Fibroblast of skin of left quadriceps (primary cell): Measurements from ENCODE around the gene TMEM132C.
A peak's percentile ranks its signal among the peaks of the same experiment; 100 is the strongest.

ENCODE experiments used
- DNase-seq, 2 experiments: peaks; one replicate each; pipeline ENCODE4 v3.0.0-alpha.2; 2013; ENCODE audit warnings: low read depth in 2 of 2

The TMEM132C gene

DNA sequence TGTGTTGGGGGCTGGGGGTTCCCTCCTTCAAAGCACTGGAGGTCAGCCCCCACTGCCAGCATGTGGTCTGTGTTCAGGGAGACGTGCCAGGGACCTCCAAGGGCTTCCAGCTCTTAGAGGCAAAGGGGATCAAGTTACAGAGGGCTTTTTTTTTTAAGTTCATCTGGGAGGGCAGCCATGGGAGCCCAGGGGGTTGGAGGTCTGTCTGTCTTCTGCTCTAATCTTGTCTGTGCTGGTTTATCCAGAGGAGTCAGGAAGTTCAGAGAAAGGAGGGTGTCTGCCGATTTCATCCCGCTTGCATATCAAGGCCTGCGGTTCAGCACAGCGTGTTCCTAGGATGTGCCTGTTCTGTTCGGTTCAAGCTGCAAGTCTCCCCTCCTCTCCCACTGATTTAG, 72.2 kb downstream of the TMEM132C start:
- DNase-seq: no peak

DNA sequence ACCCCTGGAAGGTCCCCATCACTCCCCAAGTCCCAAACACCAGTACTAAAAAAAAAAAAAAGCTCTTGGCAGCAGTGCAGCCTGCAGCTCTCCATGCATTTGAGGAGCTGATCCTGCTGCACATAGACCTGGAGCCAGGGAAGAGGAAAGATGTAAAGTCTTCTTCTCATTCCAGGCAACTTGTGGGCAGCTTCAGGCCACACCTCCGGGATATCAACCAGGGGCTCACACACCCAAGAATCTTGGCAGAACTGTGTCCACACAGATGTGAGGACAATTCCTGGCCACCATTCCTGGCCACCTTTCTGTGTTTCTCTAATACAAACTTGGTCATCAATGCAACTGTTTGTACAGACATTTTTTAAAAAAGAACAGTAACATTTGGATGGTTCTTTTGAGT, 72.7 kb downstream of the TMEM132C start:
- no peak for DNase-seq

DNA sequence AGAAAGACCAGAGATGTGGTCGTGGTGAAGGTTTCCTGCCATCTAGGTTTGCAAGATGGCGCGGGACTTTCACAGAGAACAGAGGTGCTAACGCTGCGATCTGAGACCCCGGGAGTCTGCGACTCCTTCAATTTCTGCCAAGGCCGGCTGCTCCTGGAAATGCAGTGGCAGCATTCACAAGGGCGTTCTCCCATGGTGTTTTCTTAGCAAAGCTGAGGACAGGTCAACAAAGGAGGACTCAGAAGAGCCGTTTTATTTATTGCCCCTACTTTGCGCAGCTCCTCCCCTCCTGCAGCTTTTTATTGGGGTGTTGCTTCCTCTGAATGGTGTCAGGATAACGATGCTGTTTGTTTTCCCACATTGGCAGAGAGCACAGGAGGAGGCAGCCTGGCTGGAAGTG, 86.3 kb downstream of the TMEM132C start:
- DNase-seq: no peak

DNA sequence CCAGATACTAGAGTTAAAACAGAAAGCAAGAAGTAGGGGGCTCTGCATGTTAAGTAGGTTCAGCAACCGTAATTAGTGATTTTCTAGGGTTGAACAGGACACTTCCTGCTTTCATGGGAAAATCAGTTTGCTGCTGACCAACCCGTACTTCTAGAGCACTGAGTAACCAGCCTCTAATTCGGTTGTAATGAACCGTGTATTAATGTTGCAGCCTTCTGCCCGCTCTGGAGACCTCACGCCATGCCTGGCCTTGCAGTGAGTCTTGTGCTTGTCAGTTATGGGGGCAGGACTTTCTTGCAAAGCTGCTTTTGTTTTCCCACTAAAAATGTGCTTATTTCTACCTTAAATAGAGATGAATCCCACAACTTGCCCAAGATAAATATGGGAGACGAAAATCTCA, 89.6 kb downstream of the TMEM132C start:
- no peak for DNase-seq

DNA sequence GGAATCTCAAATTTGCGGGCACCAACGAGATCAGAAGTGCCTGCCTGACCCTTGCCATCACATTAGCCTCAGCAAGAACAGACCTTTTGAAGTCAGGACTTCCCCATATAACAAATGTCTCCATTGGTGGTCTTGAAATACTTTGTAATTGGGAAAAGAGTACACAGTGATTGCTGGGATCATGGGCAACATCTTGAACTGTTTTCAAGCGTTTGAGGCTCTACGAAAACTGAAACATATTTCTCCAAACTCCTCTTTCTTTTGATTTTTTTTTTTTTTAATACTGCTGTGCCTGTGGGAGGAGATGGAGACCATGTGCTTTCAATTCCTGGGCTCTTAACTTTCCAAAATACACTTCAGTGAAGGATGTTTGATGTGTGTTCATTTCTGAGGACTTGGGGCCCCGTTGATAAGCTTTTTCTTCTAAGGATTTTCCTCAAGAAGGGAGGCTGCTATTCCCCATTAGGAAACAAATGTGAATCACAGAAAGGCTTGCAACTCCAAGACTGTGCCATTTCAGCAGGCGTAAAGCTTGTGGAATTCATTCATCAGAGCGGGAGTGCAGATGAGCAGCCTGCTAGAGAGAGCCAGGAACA, 94.5 kb downstream of the TMEM132C start:
- DNase-seq: no peak

DNA sequence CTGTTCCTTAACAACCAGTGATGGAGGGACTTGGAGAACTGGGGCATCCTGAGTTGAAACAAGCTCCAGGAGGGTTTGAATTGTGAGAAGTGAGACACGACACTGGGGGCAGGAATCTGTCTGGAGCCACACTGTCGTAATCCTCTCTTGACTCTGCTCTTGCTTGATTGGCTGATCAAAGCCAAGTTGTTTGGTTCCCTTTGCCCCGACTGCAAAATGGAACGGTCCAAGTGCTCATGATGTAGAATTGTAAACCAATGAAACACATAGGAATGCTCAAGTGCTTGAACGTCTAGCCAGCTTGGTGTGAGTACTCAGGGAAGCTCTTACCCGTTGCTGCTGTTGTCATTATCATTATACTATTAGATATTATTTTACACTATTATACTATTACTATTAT, 98.1 kb downstream of the TMEM132C start:
- no peak for DNase-seq

DNA sequence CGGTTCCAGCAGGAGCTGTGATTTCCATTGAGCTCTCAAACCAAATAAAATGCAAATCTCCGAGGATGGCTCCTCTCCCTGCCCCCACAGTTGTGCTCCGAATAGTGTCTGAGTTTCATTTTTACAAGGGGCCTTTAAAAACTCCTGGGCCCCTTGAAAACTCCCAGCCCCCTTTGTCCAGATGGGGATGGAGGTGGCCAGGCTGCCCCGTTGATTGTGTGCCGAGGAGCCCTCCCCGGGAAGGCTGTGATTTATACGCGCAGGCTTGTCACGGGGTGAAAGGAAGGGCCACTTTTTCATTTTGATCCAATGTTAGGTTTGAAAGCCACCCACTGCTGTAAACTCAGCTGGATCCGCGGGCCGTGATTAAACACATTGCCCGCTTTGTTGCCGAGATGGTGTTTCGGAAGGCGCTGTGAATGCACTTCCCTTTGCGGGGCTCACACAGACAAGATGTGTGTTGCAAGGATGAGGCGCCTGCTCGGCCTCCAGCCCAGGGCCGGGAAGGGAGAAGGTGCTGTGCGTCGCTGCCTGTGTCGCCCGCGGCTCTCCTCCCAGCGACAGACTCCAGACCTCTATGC, 98.8 kb downstream of the TMEM132C start:
- DNase-seq: peak in 1 of 2 experiments; percentile 4

DNA sequence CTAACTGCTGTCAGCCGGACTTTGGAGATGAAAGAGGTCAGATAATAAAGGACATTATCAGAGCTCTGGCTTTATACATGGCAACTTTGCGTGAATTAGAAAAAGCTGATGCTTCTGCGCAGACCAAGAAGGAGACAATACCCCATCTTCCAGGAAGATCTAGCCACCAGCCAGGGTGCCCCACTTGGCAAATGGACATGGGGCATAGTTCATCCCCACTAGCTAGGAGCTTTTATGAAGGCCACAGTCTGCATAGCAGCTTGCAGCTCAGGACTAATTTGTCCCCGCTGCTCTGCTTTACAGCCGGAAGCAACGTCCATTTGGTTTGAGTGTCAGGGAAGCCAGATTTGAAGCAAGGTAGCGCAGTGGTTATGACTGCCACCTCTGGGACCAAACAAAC, 101.0 kb downstream of the TMEM132C start:
- DNase-seq: no peak

DNA sequence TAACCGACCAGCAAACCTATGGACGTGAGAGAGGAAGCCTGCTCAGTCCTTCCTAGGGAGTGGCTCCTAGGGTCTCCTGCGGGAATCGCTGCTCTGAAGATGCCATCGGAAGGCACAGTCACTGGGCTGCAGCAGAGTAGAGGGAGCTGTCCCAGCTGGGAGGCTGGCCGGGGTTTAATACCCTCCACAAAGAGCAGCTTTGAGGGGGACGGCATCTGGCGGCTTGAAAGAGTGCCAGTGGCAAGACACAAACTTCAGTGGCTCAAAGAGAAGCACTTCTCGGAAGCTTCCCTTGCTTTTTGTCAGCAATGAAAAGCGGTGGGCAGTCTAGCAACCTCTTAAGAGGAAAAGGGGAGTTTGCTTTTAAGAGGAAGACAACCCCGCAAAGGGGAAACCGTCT, 114.6 kb downstream of the TMEM132C start:
- no peak for DNase-seq

DNA sequence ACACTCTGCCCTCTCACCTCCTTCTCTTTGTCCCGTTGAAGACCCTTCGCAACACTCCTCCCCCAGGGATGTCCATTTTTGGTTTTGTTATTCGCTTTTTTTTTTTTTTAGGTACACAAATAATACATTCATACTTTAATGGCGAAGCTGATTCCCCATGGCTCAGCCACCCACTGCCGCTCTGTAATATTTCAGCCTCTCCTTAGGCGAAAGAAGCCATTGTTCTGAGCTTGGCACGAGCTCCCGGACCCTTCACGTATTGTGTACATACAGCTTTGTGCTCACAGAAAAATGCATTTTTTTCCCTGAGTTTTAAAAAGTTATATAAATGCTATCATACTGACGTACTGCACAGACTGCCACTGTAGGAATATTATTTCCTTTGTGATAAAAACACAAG, 115.0 kb downstream of the TMEM132C start:
- no peak for DNase-seq

DNA sequence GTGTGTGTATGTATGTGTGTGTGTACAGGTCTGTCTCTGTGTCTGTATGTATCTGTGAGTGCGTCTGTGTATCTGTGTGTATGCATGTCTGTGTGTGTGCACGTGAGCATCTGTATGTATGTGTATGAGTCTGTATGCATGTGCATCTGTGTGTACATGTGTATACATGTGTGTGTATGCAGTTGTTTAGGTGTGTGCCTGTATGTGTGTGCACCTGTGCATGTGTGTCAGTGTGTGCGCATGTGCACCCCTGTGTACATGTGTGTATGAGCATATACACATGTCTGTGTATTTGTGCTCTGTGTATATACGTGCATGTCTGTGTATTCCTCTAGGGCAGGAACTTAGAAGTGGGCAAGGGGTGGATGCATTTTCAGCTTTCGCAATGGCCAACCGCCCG, 116.0 kb downstream of the TMEM132C start:
- DNase-seq: no peak

DNA sequence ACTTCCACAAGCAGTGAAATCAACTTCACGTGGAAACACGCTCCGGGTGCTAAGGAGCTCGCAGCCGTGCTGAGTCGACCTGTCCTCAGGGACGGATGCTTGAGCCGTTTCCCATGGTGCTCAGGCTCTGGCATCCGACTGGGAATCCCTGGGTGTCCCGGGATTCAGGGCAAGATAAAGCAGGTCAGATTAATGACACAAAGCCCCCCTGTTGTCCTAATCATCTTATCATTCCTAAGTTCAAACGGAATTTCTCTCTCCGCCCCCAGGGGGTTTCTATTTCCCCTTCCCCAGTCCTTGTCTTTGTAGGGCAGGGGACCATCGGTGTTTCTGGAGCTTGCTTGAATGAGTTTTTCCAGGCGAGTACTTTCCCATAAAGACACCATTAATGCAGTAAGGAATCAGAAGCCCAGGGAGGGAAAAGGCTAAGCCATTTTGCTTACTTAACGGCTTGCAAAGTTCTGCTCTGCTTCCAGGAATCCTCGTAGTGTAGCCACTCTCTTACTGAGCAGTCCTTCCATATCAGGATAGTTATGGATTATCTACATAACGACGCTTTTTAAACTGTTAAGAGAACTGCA, 116.5 kb downstream of the TMEM132C start:
- no peak for DNase-seq

DNA sequence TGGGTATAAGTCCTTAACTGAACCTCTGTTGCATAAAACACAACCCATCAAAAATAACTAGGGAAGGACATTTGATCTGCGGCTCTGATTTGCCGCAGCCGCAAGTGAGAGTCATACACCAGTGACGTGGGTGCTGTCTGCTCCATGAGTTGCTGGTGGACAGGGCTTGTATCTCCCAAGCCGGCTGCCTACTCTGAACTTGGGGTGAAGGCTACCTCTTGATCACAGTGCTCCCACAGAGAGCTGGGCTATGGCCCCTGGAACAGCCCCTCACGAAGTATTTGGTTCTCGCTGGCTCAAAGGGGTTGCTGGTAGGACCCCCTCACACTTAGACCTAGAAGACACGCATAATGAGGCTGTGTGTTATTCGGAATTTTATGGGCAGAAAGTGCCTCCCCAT, 118.8 kb downstream of the TMEM132C start:
- no peak for DNase-seq

DNA sequence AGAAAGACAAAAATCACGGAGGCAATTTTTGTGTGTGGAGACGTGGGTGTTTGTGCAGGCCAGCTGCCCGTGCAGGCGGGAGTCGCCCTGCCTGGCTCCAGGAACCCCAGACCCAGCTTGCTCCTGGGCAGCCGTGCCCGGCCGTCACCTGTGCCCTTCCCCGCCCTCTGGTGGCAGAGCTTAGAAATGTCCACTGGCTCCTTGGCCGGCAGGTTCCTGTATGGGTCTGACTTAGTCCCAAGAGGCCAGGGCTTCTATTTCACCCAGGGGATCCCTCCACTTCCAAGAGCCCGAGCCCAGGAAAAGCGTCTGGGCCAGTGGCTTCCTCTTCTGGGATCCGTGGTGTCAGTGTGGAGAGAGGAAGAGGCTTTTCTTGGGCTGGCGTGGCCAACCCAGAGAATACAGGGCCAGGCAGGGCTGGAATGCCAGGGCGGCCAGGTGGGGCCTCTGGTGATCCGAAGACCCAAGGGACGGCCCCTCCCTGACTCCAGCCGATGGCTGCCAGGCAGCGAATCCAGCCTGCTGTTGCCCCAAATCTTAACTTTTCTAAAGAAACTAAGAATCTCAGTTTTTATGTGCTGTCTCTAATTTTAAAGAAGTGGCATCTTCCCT, 120.9 kb downstream of the TMEM132C start:
- no peak for DNase-seq

DNA sequence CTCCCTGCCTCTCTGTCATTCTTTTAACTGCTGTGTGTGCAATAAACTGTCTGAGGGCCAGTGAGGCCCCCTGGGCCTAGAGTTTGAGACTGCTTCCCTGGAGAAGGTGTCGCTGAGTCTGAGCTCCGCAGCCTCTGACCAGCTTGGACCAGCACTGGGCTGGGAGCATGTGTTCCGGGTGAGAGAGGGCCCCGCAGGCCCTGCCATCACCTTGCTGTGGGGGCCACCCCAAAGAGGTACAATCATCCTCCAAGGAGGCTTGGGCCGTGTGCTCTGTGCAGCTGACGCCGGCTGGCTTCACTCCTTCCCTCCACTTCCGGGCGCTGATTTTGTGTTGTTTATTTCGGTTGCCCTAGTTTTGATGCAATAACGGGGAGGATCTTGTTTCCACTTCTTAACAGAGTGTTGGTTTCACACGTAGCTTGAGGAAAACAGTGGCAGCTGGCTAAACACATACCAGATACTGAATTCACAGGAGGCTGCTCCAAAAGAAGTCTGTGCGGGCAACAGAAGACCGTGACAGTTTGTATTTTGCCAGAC, 121.6 kb downstream of the TMEM132C start:
- DNase-seq: no peak

DNA sequence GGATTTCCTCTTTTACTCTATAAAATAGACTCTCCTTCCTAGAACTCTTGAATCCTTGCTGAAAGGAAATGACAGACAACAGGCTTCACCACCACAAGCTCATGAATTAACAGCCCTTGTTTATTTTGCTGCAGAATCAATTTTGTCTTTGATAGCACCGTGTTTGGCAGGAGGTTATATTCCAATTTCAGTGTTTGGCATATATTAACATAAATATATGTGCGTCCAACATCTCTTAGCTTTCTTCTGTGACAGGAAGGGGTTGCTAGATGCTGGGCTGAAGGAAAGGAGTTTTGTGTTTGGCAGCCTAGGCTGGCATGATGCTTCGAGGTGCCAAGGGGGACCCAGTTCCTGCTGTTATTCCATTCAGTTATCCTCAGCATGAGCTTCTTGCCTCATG, 126.4 kb downstream of the TMEM132C start:
- DNase-seq: no peak

DNA sequence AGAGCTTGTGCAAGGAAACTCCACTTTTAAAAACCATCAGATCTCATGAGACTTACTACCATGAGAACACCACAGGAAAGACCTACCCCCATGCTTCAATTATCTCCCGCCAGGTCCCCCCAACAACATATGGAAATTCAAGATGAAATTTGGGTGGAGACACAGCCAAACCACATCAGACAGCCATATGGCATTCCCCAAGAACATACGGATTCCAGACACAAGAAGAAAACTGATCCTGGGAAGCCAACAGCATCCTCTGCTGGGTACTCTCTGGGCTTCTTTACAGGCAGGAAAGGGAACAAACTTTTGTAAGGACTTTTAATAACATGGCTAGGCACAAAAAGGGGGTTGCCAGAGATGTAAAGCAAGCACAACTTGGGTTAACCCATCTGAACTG, 127.2 kb downstream of the TMEM132C start:
- no peak for DNase-seq

DNA sequence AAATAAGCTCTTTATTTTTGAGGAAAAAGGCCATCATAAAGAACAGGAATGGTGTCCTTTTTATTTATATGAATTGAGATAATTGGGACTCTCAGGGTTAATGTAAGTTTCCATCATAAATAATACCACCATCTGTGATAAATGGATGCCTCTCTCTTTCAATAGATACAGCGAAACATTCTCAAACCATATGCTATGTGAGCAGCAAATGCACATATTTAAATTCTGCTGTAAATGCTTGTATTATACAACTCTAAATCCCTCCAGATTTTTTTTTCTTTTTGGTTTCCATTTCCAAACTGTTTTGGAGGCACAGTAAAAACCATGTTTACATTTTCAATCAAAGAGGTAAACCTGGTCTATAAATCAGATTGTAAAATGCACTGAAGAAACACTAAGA, 132.3 kb downstream of the TMEM132C start:
- no peak for DNase-seq

DNA sequence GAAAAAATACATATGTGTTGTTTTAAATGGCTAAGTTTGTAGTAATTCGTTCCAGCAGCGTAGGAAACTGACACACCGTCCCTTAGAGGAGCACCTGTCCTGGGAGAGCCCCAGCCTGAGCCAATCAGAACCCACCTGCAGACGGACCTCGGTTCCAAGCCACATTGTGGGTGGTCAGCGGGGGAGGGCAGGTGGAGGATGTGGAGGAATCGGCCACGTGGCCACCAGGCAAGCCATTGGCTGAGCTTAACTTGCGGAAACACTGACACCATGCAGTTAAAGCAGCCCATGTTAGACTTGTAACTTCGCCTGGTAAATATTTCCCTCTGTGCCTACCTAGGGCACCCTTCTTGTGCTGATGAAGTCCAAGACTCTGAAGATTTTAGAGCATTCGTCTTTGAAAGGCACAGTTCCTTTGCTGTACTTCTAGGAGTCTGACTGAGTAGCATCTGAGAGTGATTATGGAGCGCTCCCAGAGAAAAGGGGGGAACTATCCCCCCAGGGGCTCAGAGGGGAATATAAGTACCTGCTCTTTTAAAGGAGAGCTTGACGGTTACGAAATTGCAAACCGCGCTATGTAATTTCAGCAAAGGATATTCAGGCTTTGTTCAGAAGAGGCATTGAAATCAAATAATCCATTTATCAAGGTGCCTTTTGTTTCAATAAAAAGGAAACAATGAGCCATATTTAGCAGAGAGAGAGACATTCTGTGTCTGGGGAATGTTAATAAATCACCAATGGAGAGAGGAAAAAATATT, 135.7 kb downstream of the TMEM132C start:
- no peak for DNase-seq

DNA sequence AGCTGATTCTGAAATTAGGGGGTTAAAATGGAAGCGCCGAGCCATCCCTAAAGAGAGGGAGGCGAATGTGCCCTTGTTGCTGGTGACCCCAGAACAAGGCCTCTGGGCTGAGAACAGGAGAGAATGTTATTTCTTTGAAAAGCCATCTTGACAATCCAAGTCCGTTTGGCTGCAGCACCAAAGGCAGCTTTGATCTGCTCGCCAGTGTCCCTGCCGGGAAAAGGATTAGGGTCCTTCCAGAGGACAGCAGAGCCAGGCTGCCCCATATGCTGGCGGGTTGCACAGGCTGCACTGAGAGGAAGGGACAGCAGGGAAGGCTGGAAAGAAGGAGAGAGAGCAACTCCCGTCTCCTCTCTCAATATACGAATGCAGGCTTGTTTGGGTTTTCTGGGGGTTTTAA, 141.7 kb downstream of the TMEM132C start:
- no peak for DNase-seq

DNA sequence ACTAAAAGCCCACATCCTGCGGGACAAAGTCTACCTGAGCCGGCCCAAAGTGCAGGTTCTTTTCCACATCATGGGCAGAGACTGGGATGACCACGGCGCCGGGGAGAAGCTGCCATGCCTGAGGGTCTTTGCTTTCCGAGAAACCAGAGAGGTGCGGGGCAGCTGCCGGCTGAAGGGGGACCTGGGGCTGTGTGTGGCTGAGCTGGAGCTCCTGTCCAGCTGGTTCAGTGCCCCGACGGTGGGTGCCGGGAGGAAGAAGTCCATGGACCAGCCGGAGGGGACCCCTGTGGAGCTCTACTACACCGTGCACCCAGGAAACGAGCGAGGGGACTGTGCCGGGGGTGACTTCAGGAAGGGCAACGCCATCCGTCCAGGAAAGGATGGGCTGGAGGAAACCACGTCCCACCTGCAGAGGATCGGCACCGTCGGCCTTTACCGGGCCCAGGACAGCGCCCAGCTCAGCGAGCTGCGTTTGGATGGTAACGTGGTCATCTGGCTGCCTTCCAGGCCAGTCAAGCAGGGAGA, 148.1 kb downstream of the TMEM132C start:
- DNase-seq: no peak

DNA sequence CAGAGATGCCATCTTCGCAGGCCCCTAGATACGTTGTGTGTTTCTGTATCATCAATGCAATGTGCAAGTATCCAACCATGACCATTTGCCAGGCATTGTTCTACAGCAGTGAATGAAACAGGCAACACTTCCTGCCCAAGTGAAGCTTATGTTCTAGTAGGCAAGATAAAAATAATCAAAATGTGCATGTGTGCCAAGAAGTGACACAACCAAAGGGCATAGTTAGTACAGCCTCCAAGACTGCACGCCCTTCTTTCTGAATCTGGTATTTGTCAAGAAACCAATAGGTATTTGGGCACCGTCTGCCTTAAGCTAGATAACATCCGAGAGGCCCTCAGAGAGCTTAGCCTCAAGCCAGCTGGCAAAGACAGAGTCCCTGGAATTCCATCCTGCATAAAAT, 152.0 kb downstream of the TMEM132C start:
- no peak for DNase-seq
